Measurements from ENCODE around the gene NELFCD. TPM values are rescaled to one million over a fixed set of nuclear protein-coding genes. Genes with fewer than 3 reads are reported as not detected.
A peak's percentile ranks its signal among the peaks of the same experiment; 100 is the strongest.

NELFCD gene
- total and polyA plus RNA-seq, 10 of the 15 experiments (the other 5 are each of a cell fraction or from before 2014, with no cell fraction given), result 8.9 to 109 (median 82.9) TPM

- TF ChIP-seq SKIL (IDR thresholded peaks at IDR 0.05; ENCODE audit: low read depth, poor library complexity, severe bottlenecking), result no peak
- no peak for TF ChIP-seq BCL3 (IDR thresholded peaks at IDR 0.05; ENCODE audit: borderline replicate concordance, insufficient read depth, low read depth, low read length, poor library complexity, severe bottlenecking)
- TF ChIP-seq MLLT1 (IDR thresholded peaks at IDR 0.05), result peak; percentile 43; the same call in 1 of the 2 replicates
- TF ChIP-seq CBFB (IDR thresholded peaks at IDR 0.05; ENCODE audit: low read depth), result no peak
- no peak for TF ChIP-seq YBX1 (IDR thresholded peaks at IDR 0.05)
- TF ChIP-seq ZNF384 (IDR thresholded peaks at IDR 0.05; ENCODE audit: borderline replicate concordance, low read depth, low read length), result no peak
- TF ChIP-seq MAX (IDR thresholded peaks at IDR 0.05; ENCODE audit: low read depth, low read length), result no peak
- TF ChIP-seq FOXK2 (IDR thresholded peaks at IDR 0.05), result no peak
- TF ChIP-seq DPF2 (IDR thresholded peaks at IDR 0.05), result 0 out of 2 replicates have a peak, but pooled peaks have one; percentile 40
- TF ChIP-seq ATF7 (IDR thresholded peaks at IDR 0.05; ENCODE audit: low read depth), result no peak
- TF ChIP-seq POU2F2 (IDR thresholded peaks at IDR 0.05; ENCODE audit: borderline replicate concordance, low read depth, low read length), result no peak; the same call in 2 of the 3 replicates
- TF ChIP-seq EED (IDR thresholded peaks at IDR 0.05; ENCODE audit: low read depth), result peak; percentile 33; the same call in 1 of the 2 replicates
- TF ChIP-seq EGR1 (IDR thresholded peaks at IDR 0.05; ENCODE audit: borderline replicate concordance in 1 of 2, low read depth in 2 of 2, low read length in 2 of 2), result peak in 1 of 2 experiments; percentile 69; a peak in 1 of 3 replicates
- peak; percentile 56 for TF ChIP-seq NR2C1 (IDR thresholded peaks at IDR 0.05)
- no peak for TF ChIP-seq SREBF2 (IDR thresholded peaks at IDR 0.05; ENCODE audit: low read length)
- TF ChIP-seq MTA3 (IDR thresholded peaks at IDR 0.05; ENCODE audit: borderline replicate concordance, low read length), result no peak
- TF ChIP-seq ZSCAN29 (IDR thresholded peaks at IDR 0.05), result no peak
- 0 out of 2 replicates have a peak, but pooled peaks have one; percentile 55 for TF ChIP-seq NKRF (conservative IDR thresholded peaks at IDR 0.05)
- TF ChIP-seq GABPA (IDR thresholded peaks at IDR 0.05; ENCODE audit: low read depth), result no peak
Observed at GRCh38 chr20:58980711-58981627, at the start of gene NELFCD (continued).
